Liver (tissue), 9 donors: ENCODE data around the gene BAZ2B. TPM values are rescaled to one million over a fixed set of nuclear protein-coding genes. Genes with fewer than 3 reads are reported as not detected.

Experiments used
- DNase-seq: peaks from one replicate; pipeline ENCODE4 v3.0.0-alpha.2; 2017; ENCODE audit warnings: low spot score
- H3K27ac ChIP-seq, 2 donors: one replicate each; pipeline ENCODE4 v1.7.0; 2013; ENCODE audit warnings: inconsistent platforms in 2 of 2, low read length in 2 of 2, control low read depth in 1 of 2, low read depth in 1 of 2, mild to moderate bottlenecking in 1 of 2
- H3K27me3 ChIP-seq, 4 donors: one replicate each; pipeline versions ENCODE4 v1.6.1 to v1.7.0; 2013; ENCODE audit warnings: low read length in 3 of 4, inconsistent platforms in 1 of 4, mild to moderate bottlenecking in 1 of 4, moderate library complexity in 1 of 4; ENCODE audit not compliant: control insufficient read depth in 4 of 4, insufficient read depth in 4 of 4
- H3K36me3 ChIP-seq, 4 donors: one replicate each; pipeline versions ENCODE4 v1.6.1 to v1.7.0; 2013; ENCODE audit warnings: low read length in 3 of 4, mild to moderate bottlenecking in 3 of 4, low read depth in 1 of 4, moderate library complexity in 1 of 4; ENCODE audit not compliant: control insufficient read depth in 4 of 4, insufficient read depth in 3 of 4
- H3K4me1 ChIP-seq, 4 donors: one replicate each; pipeline versions ENCODE4 v1.6.1 to v1.7.0; 2013; ENCODE audit warnings: low read length in 3 of 4, mild to moderate bottlenecking in 3 of 4, moderate library complexity in 1 of 4; ENCODE audit not compliant: control insufficient read depth in 4 of 4, insufficient read depth in 4 of 4
- H3K4me3 ChIP-seq, 3 donors: one replicate each; pipeline versions ENCODE4 v1.6.1 to v1.7.0; 2013; ENCODE audit warnings: low read length in 3 of 3, control low read depth in 1 of 3, low read depth in 1 of 3, mild to moderate bottlenecking in 1 of 3
- H3K9ac ChIP-seq, 2 donors: one replicate each; pipeline ENCODE4 v1.7.0; 2013; ENCODE audit warnings: low read length in 2 of 2, mild to moderate bottlenecking in 2 of 2, moderate library complexity in 2 of 2, control low read depth in 1 of 2, low read depth in 1 of 2
- H3K9me3 ChIP-seq, 4 donors: one replicate each; pipeline versions ENCODE4 v1.6.1 to v1.7.0; 2013; ENCODE audit warnings: low read length in 3 of 4; ENCODE audit not compliant: control insufficient read depth in 4 of 4
- ATF3 ChIP-seq: IDR thresholded peaks from 2 replicates; pipeline ENCODE4 v1.6.1; 2016; ENCODE audit warnings: antibody characterized with exemption
- CTCF ChIP-seq: fragments of 150-350 bp; IDR thresholded peaks from 2 replicates; pipeline ENCODE4 v1.5.1; 2017; ENCODE audit warnings: improper control_type of control experiment, low read depth, low read length; ENCODE audit not compliant: missing input control
- EGR1 ChIP-seq, 2 donors: IDR thresholded peaks; 2 replicates each; pipeline ENCODE4 v1.6.1; 2016 to 2018; ENCODE audit warnings: antibody characterized with exemption in 2 of 2, low read depth in 2 of 2
- FOXA1 ChIP-seq: IDR thresholded peaks from 2 replicates; pipeline ENCODE4 v1.6.1; 2016; ENCODE audit warnings: antibody characterized with exemption
- FOXA2 ChIP-seq: IDR thresholded peaks from 2 replicates; pipeline ENCODE4 v1.6.1; 2016; ENCODE audit warnings: antibody characterized with exemption
- GABPA ChIP-seq, 2 donors: IDR thresholded peaks in 1 of 2; conservative IDR thresholded peaks in 1 of 2; 2 replicates each; pipeline ENCODE4 v1.6.1; 2016; ENCODE audit warnings: antibody characterized with exemption in 2 of 2, mild to moderate bottlenecking in 1 of 2, moderate library complexity in 1 of 2
- HNF4A ChIP-seq, 2 donors: conservative IDR thresholded peaks; 2 replicates each; pipeline ENCODE4 v1.6.1; 2016; ENCODE audit warnings: antibody characterized with exemption in 2 of 2, mild to moderate bottlenecking in 2 of 2
- HNF4G ChIP-seq: IDR thresholded peaks from 2 replicates; pipeline ENCODE4 v1.6.1; 2016; ENCODE audit warnings: antibody characterized with exemption
- JUND ChIP-seq, 2 donors: IDR thresholded peaks; 2 replicates each; pipeline ENCODE4 v1.6.1; 2016; ENCODE audit warnings: antibody characterized with exemption in 2 of 2
- MAX ChIP-seq: IDR thresholded peaks from 2 replicates; pipeline ENCODE4 v1.6.1; 2016; ENCODE audit warnings: antibody characterized with exemption
- NR2F2 ChIP-seq: IDR thresholded peaks from 2 replicates; pipeline ENCODE4 v1.6.1; 2016; ENCODE audit warnings: antibody characterized with exemption
- RAD21 ChIP-seq, 2 donors: IDR thresholded peaks; 2 replicates each; pipeline ENCODE4 v1.6.1; 2016; ENCODE audit warnings: antibody characterized with exemption in 2 of 2, mild to moderate bottlenecking in 2 of 2
- REST ChIP-seq: IDR thresholded peaks from 2 replicates; pipeline ENCODE4 v1.6.1; 2016; ENCODE audit warnings: antibody characterized with exemption, mild to moderate bottlenecking
- RXRA ChIP-seq, 2 donors: IDR thresholded peaks; 2 replicates each; pipeline ENCODE4 v1.6.1; 2017 to 2018; ENCODE audit warnings: antibody characterized with exemption in 2 of 2, mild to moderate bottlenecking in 1 of 2
- SP1 ChIP-seq: IDR thresholded peaks from 2 replicates; pipeline ENCODE4 v1.6.1; 2018; ENCODE audit warnings: antibody characterized with exemption, mild to moderate bottlenecking
- TAF1 ChIP-seq: conservative IDR thresholded peaks from 2 replicates; pipeline ENCODE4 v1.6.1; 2016; ENCODE audit warnings: antibody characterized with exemption, mild to moderate bottlenecking
- YY1 ChIP-seq: IDR thresholded peaks from 2 replicates; pipeline ENCODE4 v1.6.1; 2016; ENCODE audit warnings: antibody characterized with exemption, mild to moderate bottlenecking
- ZBTB33 ChIP-seq: IDR thresholded peaks from 2 replicates; pipeline ENCODE4 v1.6.1; 2016; ENCODE audit warnings: antibody characterized with exemption
- WGBS: extraction: QIAGEN DNeasy Blood & Tissue Kit; methylation state at CpG from one replicate; pipeline ENCODE4 v1.1.7; 2013; 5-methylcytosine and 5-hydroxymethylcytosine counted together
- polyA plus RNA-seq, 2 donors: library from polyadenylated mRNA; stranded (reverse) in 1 of 2; unstranded in 1 of 2; fragments of 200-250 nt in 1 of 2; fragments of >200 nt in 1 of 2; fragmentation: Nextera tagmentation in 1 of 2; extraction: Ambion mirVana in 1 of 2; gene quantifications; one replicate each; pipeline versions ENCODE4 v1.2.1 to v1.2.3, GENCODE V29; 2013 to 2015
- total RNA-seq, 2 donors: library from RNA; depleted of rRNA; stranded (reverse); fragments of >200 nt; gene quantifications; one replicate each; pipeline ENCODE4 v1.2.3, GENCODE V29; 2014
- donor health status: healthy.
- donor health status: healthy.
- donor health status: healthy.
- donor health status: healthy.
- donor health status: healthy.

Gene BAZ2B
- total and polyA plus RNA-seq, 4 donors: 6.7 to 61.0 (median 24.9) TPM

- 96% methylated on average over 2 of the region's 2 CpGs for WGBS
- Histone ChIP-seq H3K36me3 (no peaks in the 10 kb centered on the region), H3K4me3 (no peak overlapping the region), H3K27me3 (no peaks in the 10 kb centered on the region), H3K4me1 (peaks cover 0 to 2% (median 0%) of the 10 kb centered on the region in 4 donors), H3K27ac (no peak overlapping the region), H3K9me3 (no peaks in the 10 kb centered on the region), H3K9ac (no peak overlapping the region)
- DNase-seq: no peak
- TF ChIP-seq RXRA (IDR thresholded peaks at IDR 0.05) (no peak), TAF1 (no peak), ZBTB33 (no peak), HNF4G (no peak), HNF4A (conservative IDR thresholded peaks at IDR 0.05) (no peak), RAD21 (IDR thresholded peaks at IDR 0.05) (no peak), CTCF (no peak), EGR1 (IDR thresholded peaks at IDR 0.05; ENCODE audit: low read depth in 2 of 2) (no peak), REST (no peak), YY1 (no peak)
These were observed 126.9 kb downstream of the BAZ2B start for GRCh38 chr2:159489476-159489875.

GRCh38 chr2:159484532-159484931, 131.8 kb downstream of the BAZ2B start:
- WGBS: 55% methylated on average over 2 of the region's 2 CpGs
- TF ChIP-seq HNF4A (conservative IDR thresholded peaks at IDR 0.05) (no peak), ATF3 (no peak), GABPA (IDR thresholded peaks at IDR 0.05 in 1 of 2, conservative IDR thresholded peaks at IDR 0.05 in 1 of 2) (no peak), JUND (IDR thresholded peaks at IDR 0.05) (no peak), YY1 (no peak), NR2F2 (no peak), RAD21 (IDR thresholded peaks at IDR 0.05) (no peak), RXRA (IDR thresholded peaks at IDR 0.05) (no peak), ZBTB33 (no peak), CTCF (no peak), FOXA2 (no peak), MAX (no peak), SP1 (no peak), FOXA1 (no peak), TAF1 (no peak)

More at GRCh38 chr2:159484532-159484931, 131.8 kb downstream of the BAZ2B start:
- Histone ChIP-seq H3K4me3 (no peak overlapping the region), H3K9ac (no peak overlapping the region), H3K27me3 (no peaks in the 10 kb centered on the region), H3K27ac (no peak overlapping the region), H3K4me1 (no peaks in the 10 kb centered on the region), H3K9me3 (no peaks in the 10 kb centered on the region), H3K36me3 (no peaks in the 10 kb centered on the region)
- no peak for DNase-seq
